EH (cell line): ENCODE measurements around the gene ARIH1.
A peak's percentile ranks its signal among the peaks of the same experiment; 100 is the strongest.
"Not testable (repeated sequence)": the region's sequence is repeated elsewhere in the genome, so short reads cannot be mapped to it uniquely, and the experiment has no call there.

Experiments
- DNase-seq: peaks from one replicate; pipeline ENCODE4 v3.0.0-alpha.2; 2015; ENCODE audit warnings: low read depth

Gene ARIH1

DNA sequence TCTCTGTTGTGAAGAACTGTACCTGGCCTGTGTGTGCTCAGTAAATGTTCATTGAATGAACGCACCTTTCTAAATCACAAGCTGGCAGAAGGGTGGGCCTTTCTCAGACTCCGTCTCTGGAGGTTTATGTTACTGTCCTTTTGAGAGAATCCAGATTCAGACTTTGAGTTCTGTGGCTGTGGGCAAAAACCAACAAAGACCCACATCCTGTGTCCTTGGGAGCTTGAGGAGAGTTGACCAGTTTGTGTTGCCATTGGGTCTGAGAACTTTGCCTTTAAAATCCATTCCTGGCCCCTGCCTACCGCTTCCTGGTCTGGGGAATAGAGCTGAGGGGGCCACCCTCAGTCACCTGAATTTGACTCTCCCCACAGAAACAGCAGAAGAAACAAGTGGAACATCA lies 134.0 kb downstream of the ARIH1 start:
- DNase-seq, result not testable (repeated sequence)

DNA sequence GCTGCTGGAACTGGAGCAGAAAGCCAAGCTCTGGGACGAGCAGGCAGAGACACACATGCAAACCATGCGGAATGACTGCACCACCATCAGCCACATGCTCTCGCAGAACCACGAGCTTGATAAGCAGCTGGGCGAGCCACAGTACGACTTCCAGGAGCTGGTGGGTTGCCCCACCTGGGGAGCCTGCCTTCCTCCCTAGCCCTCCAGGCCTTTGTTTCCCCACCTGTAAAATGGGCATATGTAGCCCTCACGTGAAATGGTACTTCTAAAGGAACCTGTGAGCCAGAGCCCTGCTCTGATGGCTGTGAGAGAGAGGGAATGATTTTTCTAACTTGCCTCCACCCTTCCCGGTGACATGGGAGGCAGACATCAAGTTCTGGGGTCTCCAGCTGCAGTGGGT lies 135.7 kb downstream of the ARIH1 start:
- DNase-seq, result no peak

GRCh38 chr15:72612324-72612723 lies 138.2 kb downstream of the ARIH1 start:
- DNase-seq, result not testable (repeated sequence)

GRCh38 chr15:72614810-72615532 lies 140.8 kb downstream of the ARIH1 start:
- DNase-seq, result no peak

GRCh38 chr15:72615533-72616233 lies 141.6 kb downstream of the ARIH1 start:
- not testable (repeated sequence) for DNase-seq

DNA sequence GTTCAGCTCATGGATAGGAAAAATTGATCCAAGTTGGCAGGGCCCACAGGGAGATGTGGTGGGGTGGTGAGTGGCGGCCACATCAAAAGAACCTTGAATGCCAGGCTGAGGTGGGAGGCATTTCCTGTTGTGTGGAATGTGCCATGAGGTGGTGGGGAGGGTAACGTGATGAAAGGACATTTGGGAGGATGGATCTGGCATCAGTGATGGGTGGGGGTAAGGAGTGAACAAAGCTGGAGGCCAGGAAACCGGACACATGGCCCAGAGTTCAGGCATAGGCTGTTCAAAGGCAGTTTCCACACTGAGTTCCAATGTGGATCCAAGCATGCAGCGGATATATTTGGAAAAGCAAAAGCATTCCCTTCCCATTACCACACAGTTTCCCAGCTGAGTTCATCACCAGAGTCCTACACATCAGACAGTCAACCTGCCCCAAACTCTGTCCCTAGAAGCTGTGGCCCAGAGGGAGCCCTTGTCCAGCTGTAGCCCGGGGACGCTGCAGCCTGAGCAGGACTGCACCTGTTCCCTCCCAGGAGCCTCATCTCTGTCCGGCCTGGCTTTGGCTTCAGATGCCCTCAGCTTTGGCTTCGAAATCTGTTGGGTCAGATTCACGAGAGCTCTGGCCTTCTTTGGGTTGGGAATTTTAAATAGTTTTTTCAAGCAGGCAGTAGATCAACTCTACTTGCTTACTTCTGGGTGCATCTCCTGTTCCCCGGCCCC lies 142.5 kb downstream of the ARIH1 start:
- no peak for DNase-seq

GRCh38 chr15:72623854-72624253 lies 149.7 kb downstream of the ARIH1 start:
- DNase-seq, result not testable (repeated sequence)

DNA sequence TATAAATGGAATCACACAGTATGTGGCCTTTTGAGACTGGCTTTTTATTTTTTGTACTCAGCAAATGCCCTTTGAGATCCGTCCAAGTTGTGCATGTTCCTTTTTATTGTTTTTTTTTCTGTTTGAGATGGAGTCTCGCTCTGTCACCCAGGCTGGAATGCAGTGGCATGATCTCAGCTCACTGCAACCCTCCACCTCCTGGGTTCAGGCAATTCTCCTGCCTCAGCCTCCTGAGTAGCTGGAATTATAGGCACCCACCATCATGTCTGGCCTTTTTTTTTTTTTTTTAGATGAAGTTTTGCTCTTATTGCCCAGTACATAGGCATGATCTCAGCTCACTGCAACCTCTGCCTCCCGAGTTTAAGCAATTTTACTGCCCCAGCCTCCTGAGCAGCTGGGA lies 152.0 kb downstream of the ARIH1 start:
- peak; percentile 23 for DNase-seq

- not testable (repeated sequence) for DNase-seq
Measured at GRCh38 chr15:72628249-72629067, 154.3 kb downstream of the ARIH1 start.

GRCh38 chr15:72629068-72629570 lies 155.0 kb downstream of the ARIH1 start:
- not testable (repeated sequence) for DNase-seq

GRCh38 chr15:72636519-72637282 lies 162.6 kb downstream of the ARIH1 start:
- peak; percentile 88 for DNase-seq

DNA sequence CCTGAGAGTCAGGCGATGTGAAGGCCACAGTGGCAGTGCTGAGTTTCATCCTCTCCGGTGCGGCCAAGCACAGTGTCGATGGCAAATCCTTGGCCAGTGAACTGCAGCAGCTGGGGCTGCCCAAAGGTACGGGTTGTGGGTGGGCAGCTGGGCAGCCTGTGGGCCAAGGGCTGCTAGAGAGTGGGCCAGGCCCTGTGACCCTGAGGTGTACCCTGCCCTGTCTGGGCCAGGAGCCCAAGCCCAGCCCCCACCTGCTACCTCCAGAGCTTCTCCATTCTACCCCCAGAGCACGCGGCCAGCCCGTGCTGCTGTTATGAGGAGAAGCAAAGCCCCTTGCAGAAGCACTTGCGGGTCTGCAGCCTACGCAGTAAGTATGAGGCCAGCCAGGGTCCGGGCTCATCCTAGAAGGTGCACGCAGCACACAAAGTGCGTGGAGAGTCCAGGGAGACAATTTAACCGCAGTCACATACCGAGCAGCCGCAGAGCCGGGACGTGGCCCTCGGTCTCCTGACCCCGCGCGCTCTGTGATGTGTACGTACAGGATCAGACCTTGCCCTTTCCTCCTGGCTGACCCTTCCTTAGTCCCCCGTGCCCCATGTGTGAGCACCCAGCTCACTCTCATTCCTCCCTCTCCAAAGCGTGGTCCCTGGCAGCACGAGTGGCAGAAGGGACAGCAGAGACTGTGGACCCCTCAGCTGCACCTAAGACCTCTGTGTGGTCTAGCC lies 165.8 kb downstream of the ARIH1 start:
- DNase-seq, result not testable (repeated sequence)

- DNase-seq, result not testable (repeated sequence)
Measured at GRCh38 chr15:72642271-72642670, 168.1 kb downstream of the ARIH1 start.

GRCh38 chr15:72648631-72649253 lies 174.6 kb downstream of the ARIH1 start:
- DNase-seq, result not testable (repeated sequence)
